Measurements from ENCODE around the gene TOP3A.
"Not testable (repeated sequence)": the region's sequence is repeated elsewhere in the genome, so short reads cannot be mapped to it uniquely, and the experiment has no call there.

TOP3A gene

DNA sequence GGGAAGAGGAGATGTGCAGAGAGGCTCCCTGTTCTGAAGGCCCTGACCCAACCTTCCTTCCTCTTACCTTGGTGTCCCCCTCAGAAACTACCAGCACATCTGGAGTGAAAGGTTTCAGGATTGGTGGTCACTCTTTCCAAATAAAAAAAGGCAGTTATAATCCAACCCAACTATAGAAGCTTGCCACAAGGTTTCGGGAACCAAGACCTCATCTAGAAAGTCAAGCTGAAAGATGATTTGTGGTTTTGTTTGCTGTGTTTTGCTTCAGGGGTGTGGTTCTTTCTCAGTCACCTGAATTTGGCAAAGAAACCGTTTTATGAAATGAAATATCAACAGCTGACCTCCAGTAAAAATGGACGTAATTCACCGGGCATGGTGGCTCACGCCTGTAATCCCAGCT lies 29.2 kb upstream of the TOP3A start:
- Histone ChIP-seq H3K36me3 (ENCODE audit: control insufficient read depth, insufficient read depth, low read length) (peaks cover 9% of the 10 kb centered on the region), H3K27me3 (replicated peaks; ENCODE audit: control insufficient read depth, insufficient read depth, low read length, poor library complexity, severe bottlenecking) (no peaks in the 10 kb centered on the region), H3K27ac (ENCODE audit: insufficient read depth, low read length, poor library complexity, severe bottlenecking) (no peak overlapping the region), H3K9me3 (ENCODE audit: control insufficient read depth, low read length) (no peaks in the 10 kb centered on the region), H3K4me1 (ENCODE audit: control insufficient read depth, insufficient read depth, low read length, poor library complexity, severe bottlenecking) (no peaks in the 10 kb centered on the region), H3K4me3 (ENCODE audit: insufficient read depth, low read depth, low read length, poor library complexity, severe bottlenecking) (no peak overlapping the region)
- no peak for DNase-seq

DNA sequence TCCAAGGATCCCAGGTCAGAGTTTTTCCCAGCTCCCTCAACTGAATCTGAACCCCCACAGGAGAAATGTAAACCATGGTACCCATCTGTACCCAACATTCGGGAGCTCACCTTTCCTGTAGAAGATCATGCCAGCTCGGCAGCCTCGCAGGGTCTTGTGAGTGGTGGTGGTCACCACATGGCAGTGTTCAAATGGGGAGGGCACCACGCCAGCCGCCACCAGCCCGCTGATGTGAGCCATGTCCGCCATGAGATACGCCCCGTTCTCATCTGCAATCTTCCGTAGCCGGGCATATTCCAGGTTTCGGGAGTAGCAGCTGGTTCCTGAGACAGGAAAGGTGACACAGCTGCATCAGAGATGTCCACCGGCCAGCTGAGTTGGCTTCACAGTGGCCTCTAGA lies 25.1 kb upstream of the TOP3A start:
- Histone ChIP-seq H3K4me1 (ENCODE audit: control insufficient read depth, insufficient read depth, low read length, poor library complexity, severe bottlenecking) (no peaks in the 10 kb centered on the region), H3K27ac (ENCODE audit: insufficient read depth, low read length, poor library complexity, severe bottlenecking) (no peak overlapping the region), H3K36me3 (ENCODE audit: control insufficient read depth, insufficient read depth, low read length) (peaks cover 9% of the 10 kb centered on the region), H3K4me3 (ENCODE audit: insufficient read depth, low read depth, low read length, poor library complexity, severe bottlenecking) (no peak overlapping the region), H3K27me3 (replicated peaks; ENCODE audit: control insufficient read depth, insufficient read depth, low read length, poor library complexity, severe bottlenecking) (no peaks in the 10 kb centered on the region), H3K9me3 (ENCODE audit: control insufficient read depth, low read length) (no peaks in the 10 kb centered on the region)
- no peak for DNase-seq

DNA sequence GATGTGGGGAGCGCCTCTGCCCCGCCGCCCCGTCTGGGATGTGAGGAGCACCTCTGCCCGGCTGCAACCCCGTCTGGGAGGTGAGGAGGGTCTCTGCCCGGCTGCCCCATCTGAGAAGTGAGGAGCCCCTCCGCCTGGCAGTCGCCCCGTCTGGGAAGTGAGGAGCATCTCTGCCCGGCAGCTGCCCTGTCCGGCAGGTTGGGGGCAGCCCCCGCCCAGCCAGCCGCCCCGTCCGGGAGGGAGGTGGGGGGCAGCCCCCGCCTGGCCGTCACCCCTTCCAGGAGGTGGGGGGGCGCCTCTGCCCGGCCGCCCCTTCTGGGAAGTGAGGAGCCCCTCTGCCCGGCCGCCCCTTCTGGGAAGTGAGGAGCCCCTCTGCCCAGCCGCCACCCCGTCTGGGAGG lies 23.4 kb upstream of the TOP3A start:
- not testable (repeated sequence) for H3K4me3 ChIP-seq (ENCODE audit: insufficient read depth, low read depth, low read length, poor library complexity, severe bottlenecking); DNase-seq; H3K4me1 ChIP-seq (ENCODE audit: control insufficient read depth, insufficient read depth, low read length, poor library complexity, severe bottlenecking); H3K36me3 ChIP-seq (ENCODE audit: control insufficient read depth, insufficient read depth, low read length); H3K27me3 ChIP-seq (replicated peaks; ENCODE audit: control insufficient read depth, insufficient read depth, low read length, poor library complexity, severe bottlenecking); H3K9me3 ChIP-seq (ENCODE audit: control insufficient read depth, low read length); H3K27ac ChIP-seq (ENCODE audit: insufficient read depth, low read length, poor library complexity, severe bottlenecking)

- DNase-seq = no peak
- H3K27ac ChIP-seq (ENCODE audit: insufficient read depth, low read length, poor library complexity, severe bottlenecking) = no peak overlapping the region
- no peak overlapping the region for H3K4me3 ChIP-seq (ENCODE audit: insufficient read depth, low read depth, low read length, poor library complexity, severe bottlenecking)
- H3K27me3 ChIP-seq (replicated peaks; ENCODE audit: control insufficient read depth, insufficient read depth, low read length, poor library complexity, severe bottlenecking) = no peaks in the 10 kb centered on the region
- H3K36me3 ChIP-seq (ENCODE audit: control insufficient read depth, insufficient read depth, low read length) = peaks cover 22% of the 10 kb centered on the region
- H3K4me1 ChIP-seq (ENCODE audit: control insufficient read depth, insufficient read depth, low read length, poor library complexity, severe bottlenecking) = no peaks in the 10 kb centered on the region
- no peaks in the 10 kb centered on the region for H3K9me3 ChIP-seq (ENCODE audit: control insufficient read depth, low read length)
These were observed 18.2 kb upstream of the TOP3A start for GRCh38 chr17:18332909-18333489.

GRCh38 chr17:18331879-18332278 lies 17.1 kb upstream of the TOP3A start:
- peaks cover 30% of the 10 kb centered on the region for H3K36me3 ChIP-seq (ENCODE audit: control insufficient read depth, insufficient read depth, low read length)
- DNase-seq = no peak
- peak overlapping the region; percentile 12 for H3K27ac ChIP-seq (ENCODE audit: insufficient read depth, low read length, poor library complexity, severe bottlenecking)

GRCh38 chr17:18328643-18329204 lies 13.9 kb upstream of the TOP3A start:
- no peak for DNase-seq
- Histone ChIP-seq H3K27me3 (replicated peaks; ENCODE audit: control insufficient read depth, insufficient read depth, low read length, poor library complexity, severe bottlenecking) (no peaks in the 10 kb centered on the region), H3K9me3 (ENCODE audit: control insufficient read depth, low read length) (no peaks in the 10 kb centered on the region), H3K4me3 (ENCODE audit: insufficient read depth, low read depth, low read length, poor library complexity, severe bottlenecking) (no peak overlapping the region), H3K36me3 (ENCODE audit: control insufficient read depth, insufficient read depth, low read length) (peaks cover 51% of the 10 kb centered on the region), H3K27ac (ENCODE audit: insufficient read depth, low read length, poor library complexity, severe bottlenecking) (no peak overlapping the region), H3K4me1 (ENCODE audit: control insufficient read depth, insufficient read depth, low read length, poor library complexity, severe bottlenecking) (no peaks in the 10 kb centered on the region)

More at GRCh38 chr17:18331879-18332278, 17.1 kb upstream of the TOP3A start:
- H3K4me1 ChIP-seq (ENCODE audit: control insufficient read depth, insufficient read depth, low read length, poor library complexity, severe bottlenecking) = no peaks in the 10 kb centered on the region
- H3K4me3 ChIP-seq (ENCODE audit: insufficient read depth, low read depth, low read length, poor library complexity, severe bottlenecking) = no peak overlapping the region
- H3K9me3 ChIP-seq (ENCODE audit: control insufficient read depth, low read length) = no peaks in the 10 kb centered on the region
- H3K27me3 ChIP-seq (replicated peaks; ENCODE audit: control insufficient read depth, insufficient read depth, low read length, poor library complexity, severe bottlenecking) = no peaks in the 10 kb centered on the region

DNA sequence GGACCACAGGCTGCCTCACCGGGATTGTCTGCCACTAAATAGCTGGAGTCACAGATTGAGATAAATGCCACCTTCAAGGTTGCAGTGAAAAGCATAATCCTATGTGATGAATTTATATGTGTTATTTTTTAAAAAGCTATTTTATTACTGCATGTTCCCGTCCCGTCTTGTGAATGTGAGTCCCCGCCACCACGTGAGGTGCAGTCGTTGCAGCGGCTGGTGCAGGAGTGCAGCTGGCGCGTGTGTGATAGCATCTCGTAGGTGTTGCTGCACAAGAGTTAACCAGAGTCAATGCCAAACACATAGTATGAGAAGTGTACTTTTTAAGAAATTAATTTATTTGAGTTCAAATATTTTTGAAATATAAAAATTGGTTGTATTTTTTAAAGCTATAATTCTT lies 12.8 kb upstream of the TOP3A start:
- peaks cover 58% of the 10 kb centered on the region for H3K36me3 ChIP-seq (ENCODE audit: control insufficient read depth, insufficient read depth, low read length)
- no peaks in the 10 kb centered on the region for H3K4me1 ChIP-seq (ENCODE audit: control insufficient read depth, insufficient read depth, low read length, poor library complexity, severe bottlenecking)
- H3K9me3 ChIP-seq (ENCODE audit: control insufficient read depth, low read length) = no peaks in the 10 kb centered on the region
- no peaks in the 10 kb centered on the region for H3K27me3 ChIP-seq (replicated peaks; ENCODE audit: control insufficient read depth, insufficient read depth, low read length, poor library complexity, severe bottlenecking)
- DNase-seq = no peak
- H3K27ac ChIP-seq (ENCODE audit: insufficient read depth, low read length, poor library complexity, severe bottlenecking) = no peak overlapping the region
- no peak overlapping the region for H3K4me3 ChIP-seq (ENCODE audit: insufficient read depth, low read depth, low read length, poor library complexity, severe bottlenecking)

DNA sequence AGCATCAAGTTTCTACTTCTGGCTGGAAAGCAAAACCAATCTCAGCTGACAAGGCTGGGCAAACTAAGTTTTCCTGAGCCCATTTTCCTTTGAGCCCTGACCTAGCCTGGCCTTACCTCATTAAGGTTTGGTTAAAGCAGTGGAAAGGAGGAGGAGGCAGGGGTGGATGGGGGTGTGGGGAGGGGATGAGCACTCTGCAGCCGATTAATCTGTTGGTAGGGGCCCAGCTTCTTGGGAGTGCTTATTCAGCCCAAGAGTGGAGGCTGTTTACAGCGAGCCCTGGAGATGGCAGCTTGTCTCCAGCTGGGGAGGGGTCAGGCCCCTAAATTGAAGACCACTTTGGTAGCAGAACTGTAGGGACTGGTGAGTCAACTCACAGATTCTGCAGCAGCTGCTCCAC lies 12.3 kb upstream of the TOP3A start:
- no peaks in the 10 kb centered on the region for H3K27me3 ChIP-seq (replicated peaks; ENCODE audit: control insufficient read depth, insufficient read depth, low read length, poor library complexity, severe bottlenecking)
- no peak for DNase-seq
- no peaks in the 10 kb centered on the region for H3K9me3 ChIP-seq (ENCODE audit: control insufficient read depth, low read length)
- H3K27ac ChIP-seq (ENCODE audit: insufficient read depth, low read length, poor library complexity, severe bottlenecking) = no peak overlapping the region
- H3K4me3 ChIP-seq (ENCODE audit: insufficient read depth, low read depth, low read length, poor library complexity, severe bottlenecking) = no peak overlapping the region
- peaks cover 59% of the 10 kb centered on the region for H3K36me3 ChIP-seq (ENCODE audit: control insufficient read depth, insufficient read depth, low read length)
- H3K4me1 ChIP-seq (ENCODE audit: control insufficient read depth, insufficient read depth, low read length, poor library complexity, severe bottlenecking) = no peaks in the 10 kb centered on the region

- Histone ChIP-seq H3K36me3 (ENCODE audit: control insufficient read depth, insufficient read depth, low read length) (peaks cover 61% of the 10 kb centered on the region), H3K4me1 (ENCODE audit: control insufficient read depth, insufficient read depth, low read length, poor library complexity, severe bottlenecking) (no peaks in the 10 kb centered on the region), H3K27me3 (replicated peaks; ENCODE audit: control insufficient read depth, insufficient read depth, low read length, poor library complexity, severe bottlenecking) (no peaks in the 10 kb centered on the region), H3K27ac (ENCODE audit: insufficient read depth, low read length, poor library complexity, severe bottlenecking) (no peak overlapping the region), H3K9me3 (ENCODE audit: control insufficient read depth, low read length) (no peaks in the 10 kb centered on the region), H3K4me3 (ENCODE audit: insufficient read depth, low read depth, low read length, poor library complexity, severe bottlenecking) (no peak overlapping the region)
- no peak for DNase-seq
These were observed 11.8 kb upstream of the TOP3A start for GRCh38 chr17:18326572-18326971.

GRCh38 chr17:18326039-18326438 lies 11.2 kb upstream of the TOP3A start:
- Histone ChIP-seq H3K27ac (ENCODE audit: insufficient read depth, low read length, poor library complexity, severe bottlenecking) (no peak overlapping the region), H3K27me3 (replicated peaks; ENCODE audit: control insufficient read depth, insufficient read depth, low read length, poor library complexity, severe bottlenecking) (no peaks in the 10 kb centered on the region), H3K4me3 (ENCODE audit: insufficient read depth, low read depth, low read length, poor library complexity, severe bottlenecking) (no peak overlapping the region), H3K4me1 (ENCODE audit: control insufficient read depth, insufficient read depth, low read length, poor library complexity, severe bottlenecking) (no peaks in the 10 kb centered on the region), H3K9me3 (ENCODE audit: control insufficient read depth, low read length) (no peaks in the 10 kb centered on the region), H3K36me3 (ENCODE audit: control insufficient read depth, insufficient read depth, low read length) (peaks cover 66% of the 10 kb centered on the region)
- DNase-seq = no peak

All from effector memory CD4-positive, alpha-beta T cell (primary cell).